Memory B cell (primary cell): Measurements from ENCODE around the gene MYOM3.
A peak's percentile ranks its signal among the peaks of the same experiment; 100 is the strongest.
"Not testable (repeated sequence)": the region's sequence is repeated elsewhere in the genome, so short reads cannot be mapped to it uniquely, and the experiment has no call there.

Experiments
- ATAC-seq: fragments of 150-1000 bp; cut with Tn5 transposase; 2 replicates; pipeline ENCODE4 v1.10.0; 2021; ENCODE audit warnings: low read depth, mild to moderate bottlenecking, moderate library complexity
- DNase-seq, 2 donors: peaks; one replicate each; pipeline ENCODE4 v3.0.0; 2022; ENCODE audit warnings: low spot score in 2 of 2
- H3K27ac Mint-ChIP-seq: one replicate; pipeline ENCODE4 v1.8.0; 2022; ENCODE audit warnings: mild to moderate bottlenecking, moderate library complexity, mixed read lengths
- H3K27me3 Mint-ChIP-seq: one replicate; pipeline ENCODE4 v1.8.0; 2022; ENCODE audit warnings: mixed read lengths
- H3K36me3 Mint-ChIP-seq: one replicate; pipeline ENCODE4 v1.8.0; 2022; ENCODE audit warnings: mild to moderate bottlenecking, mixed read lengths
- H3K4me1 Mint-ChIP-seq: one replicate; pipeline ENCODE4 v1.8.0; 2022; ENCODE audit warnings: mixed read lengths
- H3K4me3 Mint-ChIP-seq: one replicate; pipeline ENCODE4 v1.8.0; 2022; ENCODE audit warnings: mild to moderate bottlenecking, moderate library complexity, mixed read lengths
- H3K9me3 Mint-ChIP-seq: one replicate; pipeline ENCODE4 v1.8.0; 2022; ENCODE audit warnings: mixed read lengths

MYOM3 gene

DNA sequence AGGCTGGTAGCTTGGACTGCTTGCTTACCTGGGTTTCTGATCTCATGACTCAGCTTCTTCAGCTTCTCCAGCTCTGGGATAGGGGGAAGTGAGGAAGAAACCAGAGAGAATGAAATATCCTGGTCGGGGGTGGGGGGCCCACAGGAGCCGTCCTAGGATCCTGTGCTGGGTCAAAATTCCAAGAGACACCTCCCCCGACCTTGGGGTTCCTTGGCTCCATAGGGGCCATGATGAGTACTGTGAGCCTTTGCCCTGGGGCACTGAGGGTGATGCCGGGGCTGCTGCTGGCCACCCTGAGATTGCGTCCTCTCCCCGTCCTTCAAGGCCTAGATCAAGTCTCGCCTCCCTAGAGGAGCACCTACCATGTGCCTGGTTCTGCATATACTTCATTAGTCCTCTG lies 40.0 kb downstream of the MYOM3 start:
- H3K4me3 Mint-ChIP-seq: no peak overlapping the region
- ATAC-seq: no peak
- no peak overlapping the region for H3K27ac Mint-ChIP-seq
- H3K9me3 Mint-ChIP-seq: no peaks in the 10 kb centered on the region
- peaks cover 3% of the 10 kb centered on the region for H3K4me1 Mint-ChIP-seq
- no peak for DNase-seq
- H3K36me3 Mint-ChIP-seq: no peaks in the 10 kb centered on the region
- H3K27me3 Mint-ChIP-seq: peaks cover 5% of the 10 kb centered on the region

DNA sequence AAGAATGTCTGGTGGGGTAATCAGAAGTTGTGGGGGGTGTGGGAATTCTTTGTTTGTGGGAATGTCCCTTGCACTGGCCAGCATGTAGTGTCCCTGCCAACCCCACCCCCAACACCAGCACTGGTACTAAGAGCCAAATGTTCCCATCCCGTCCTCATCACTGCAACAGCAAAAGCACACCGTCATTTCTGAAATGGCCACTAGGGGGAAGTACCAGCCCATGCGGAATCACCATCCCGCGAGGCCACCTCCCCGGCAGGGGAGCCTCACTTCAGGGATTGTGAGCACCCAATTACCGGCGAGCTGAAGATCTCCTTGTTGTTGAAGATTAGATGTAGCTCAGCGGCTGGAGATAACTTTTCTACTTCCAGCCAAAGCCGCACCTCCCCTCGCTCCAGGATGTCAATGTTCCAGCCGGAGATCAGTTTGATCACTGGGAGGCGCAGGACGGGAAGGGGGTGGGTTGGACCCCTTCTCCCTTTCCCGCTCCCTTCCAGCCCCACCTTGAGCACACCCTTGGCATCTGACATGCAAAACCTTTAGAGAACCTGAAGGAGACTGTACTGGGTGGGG lies 41.0 kb downstream of the MYOM3 start:
- ATAC-seq: peak; percentile 98
- no peaks in the 10 kb centered on the region for H3K9me3 Mint-ChIP-seq
- H3K4me3 Mint-ChIP-seq: no peak overlapping the region

DNA sequence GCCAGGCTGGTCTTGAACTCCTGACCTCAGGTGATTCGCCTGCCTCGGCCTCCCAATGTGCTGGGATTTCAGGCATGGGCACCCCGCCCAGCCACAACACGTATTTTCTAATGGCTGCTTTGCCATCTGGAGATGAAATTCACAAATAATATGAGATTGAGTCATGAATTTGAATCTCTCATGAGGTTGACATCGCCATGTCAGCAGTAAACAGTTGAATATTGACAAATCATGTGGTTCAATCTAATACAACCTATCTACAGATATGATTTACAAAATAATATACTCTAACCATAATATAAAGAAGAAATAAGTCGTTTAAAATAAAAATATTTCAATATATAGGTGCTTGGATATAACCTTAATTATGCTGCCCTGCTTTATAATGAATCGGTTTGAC lies 42.1 kb downstream of the MYOM3 start:
- Mint-ChIP-seq H3K4me1 (peaks cover 3% of the 10 kb centered on the region), H3K4me3 (no peak overlapping the region), H3K27ac (no peak overlapping the region), H3K27me3 (peaks cover 5% of the 10 kb centered on the region), H3K36me3 (no peaks in the 10 kb centered on the region), H3K9me3 (no peaks in the 10 kb centered on the region)
- DNase-seq: no peak
- no peak for ATAC-seq

More for the DNA sequence above, 41.0 kb downstream of the MYOM3 start:
- peak; percentile 75 to 78 for DNase-seq
- Mint-ChIP-seq H3K27ac (no peak overlapping the region), H3K4me1 (peaks cover 3% of the 10 kb centered on the region), H3K36me3 (no peaks in the 10 kb centered on the region), H3K27me3 (peaks cover 5% of the 10 kb centered on the region)

DNA sequence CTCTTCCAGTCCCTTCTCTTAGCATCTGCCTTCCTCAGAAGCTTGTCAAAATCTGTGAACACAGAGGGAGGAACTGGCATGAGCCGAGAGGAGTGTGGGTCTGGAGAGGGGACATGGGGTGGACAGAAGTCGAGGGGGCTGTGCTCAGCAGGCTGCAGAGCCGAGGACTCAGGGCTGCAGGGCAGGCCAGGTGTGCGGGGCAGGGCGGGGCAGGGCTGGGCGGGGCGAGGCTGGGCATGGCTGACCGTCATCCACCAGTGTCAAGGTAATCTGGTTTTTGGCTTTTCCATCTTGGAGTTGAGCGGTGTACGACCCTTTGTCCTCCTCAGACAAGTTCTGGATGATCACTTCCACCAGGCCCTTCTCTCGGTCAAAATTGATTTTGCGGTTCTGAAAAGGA lies 44.0 kb downstream of the MYOM3 start:
- Mint-ChIP-seq H3K4me3 (no peak overlapping the region), H3K27me3 (peaks cover 5% of the 10 kb centered on the region), H3K27ac (no peak overlapping the region), H3K36me3 (no peaks in the 10 kb centered on the region), H3K9me3 (no peaks in the 10 kb centered on the region), H3K4me1 (peaks cover 3% of the 10 kb centered on the region)
- ATAC-seq (no peak), DNase-seq (no peak)

DNA sequence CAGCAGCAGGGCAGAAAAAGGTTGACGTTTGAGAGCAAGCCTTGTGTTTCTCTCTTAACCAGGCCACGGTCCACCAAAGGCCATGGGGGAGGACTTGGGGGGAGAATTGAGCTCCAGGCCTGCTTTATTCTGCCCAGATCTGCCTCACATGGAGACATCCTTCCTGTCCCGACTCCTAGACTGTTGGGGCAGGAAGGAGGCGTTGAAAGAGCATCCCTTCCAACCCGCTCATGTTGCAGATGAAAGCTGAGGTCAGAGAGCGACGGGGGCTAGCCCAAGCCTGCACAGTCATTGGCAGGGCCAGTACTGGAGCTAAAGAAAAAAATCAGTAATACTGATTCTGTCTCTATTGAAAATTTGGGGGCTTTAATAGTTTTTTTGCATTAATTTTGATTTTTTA lies 46.6 kb downstream of the MYOM3 start:
- peaks cover 8% of the 10 kb centered on the region for H3K27me3 Mint-ChIP-seq

DNA sequence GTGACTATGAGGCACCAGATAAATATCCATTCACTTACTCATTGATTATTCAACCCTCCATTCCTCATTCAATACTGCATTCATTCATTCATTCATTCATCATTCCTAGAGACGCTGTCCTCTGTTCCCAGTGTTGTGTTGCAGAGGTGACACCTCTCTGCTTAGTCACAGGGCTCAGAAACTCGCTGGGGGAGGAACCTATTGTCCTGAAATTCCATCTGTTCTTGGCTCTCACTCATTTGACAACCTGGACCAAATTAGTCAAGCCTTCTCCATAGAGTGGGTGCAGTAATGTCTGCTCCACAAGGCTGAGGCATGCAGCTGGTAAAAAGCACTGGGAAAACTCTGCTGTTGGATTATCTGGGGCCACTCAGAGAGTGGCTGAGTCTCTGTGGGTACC lies 49.7 kb downstream of the MYOM3 start:
- Mint-ChIP-seq H3K9me3 (peaks cover 6% of the 10 kb centered on the region), H3K4me1 (peaks cover under 1% of the 10 kb centered on the region), H3K27me3 (peaks cover 6% of the 10 kb centered on the region), H3K4me3 (no peak overlapping the region), H3K27ac (no peak overlapping the region), H3K36me3 (peaks cover 7% of the 10 kb centered on the region)
- DNase-seq: no peak
- ATAC-seq: no peak

More for the DNA sequence above, 46.6 kb downstream of the MYOM3 start:
- peaks cover 6% of the 10 kb centered on the region for H3K9me3 Mint-ChIP-seq
- peaks cover 7% of the 10 kb centered on the region for H3K36me3 Mint-ChIP-seq
- H3K4me3 Mint-ChIP-seq: no peak overlapping the region
- no peak for ATAC-seq
- no peak overlapping the region for H3K27ac Mint-ChIP-seq
- no peak for DNase-seq
- peaks cover 3% of the 10 kb centered on the region for H3K4me1 Mint-ChIP-seq

DNA sequence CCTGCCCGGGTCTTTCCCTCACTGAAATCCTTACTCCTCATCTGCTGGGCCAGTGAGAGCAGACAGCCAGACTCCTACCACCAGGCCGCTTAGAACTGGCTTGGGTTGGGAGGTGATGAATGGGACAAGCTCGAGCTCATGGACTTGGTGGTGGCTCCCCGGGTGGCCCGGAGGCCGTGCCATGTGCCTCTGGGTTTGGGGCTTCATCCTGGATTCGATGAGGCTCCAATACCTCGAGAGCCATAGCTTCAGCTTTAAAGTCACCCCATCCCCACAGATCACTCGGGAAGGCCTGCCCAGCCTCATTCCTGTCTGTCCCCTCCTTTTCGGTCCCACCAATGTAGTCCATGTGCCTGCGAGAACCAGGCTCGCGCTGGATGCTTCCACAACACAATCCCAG lies 51.5 kb downstream of the MYOM3 start:
- Mint-ChIP-seq H3K4me1 (no peaks in the 10 kb centered on the region), H3K36me3 (peaks cover 7% of the 10 kb centered on the region), H3K9me3 (peaks cover 6% of the 10 kb centered on the region), H3K27ac (no peak overlapping the region), H3K27me3 (peaks cover 6% of the 10 kb centered on the region), H3K4me3 (no peak overlapping the region)
- no peak for ATAC-seq
- no peak for DNase-seq

DNA sequence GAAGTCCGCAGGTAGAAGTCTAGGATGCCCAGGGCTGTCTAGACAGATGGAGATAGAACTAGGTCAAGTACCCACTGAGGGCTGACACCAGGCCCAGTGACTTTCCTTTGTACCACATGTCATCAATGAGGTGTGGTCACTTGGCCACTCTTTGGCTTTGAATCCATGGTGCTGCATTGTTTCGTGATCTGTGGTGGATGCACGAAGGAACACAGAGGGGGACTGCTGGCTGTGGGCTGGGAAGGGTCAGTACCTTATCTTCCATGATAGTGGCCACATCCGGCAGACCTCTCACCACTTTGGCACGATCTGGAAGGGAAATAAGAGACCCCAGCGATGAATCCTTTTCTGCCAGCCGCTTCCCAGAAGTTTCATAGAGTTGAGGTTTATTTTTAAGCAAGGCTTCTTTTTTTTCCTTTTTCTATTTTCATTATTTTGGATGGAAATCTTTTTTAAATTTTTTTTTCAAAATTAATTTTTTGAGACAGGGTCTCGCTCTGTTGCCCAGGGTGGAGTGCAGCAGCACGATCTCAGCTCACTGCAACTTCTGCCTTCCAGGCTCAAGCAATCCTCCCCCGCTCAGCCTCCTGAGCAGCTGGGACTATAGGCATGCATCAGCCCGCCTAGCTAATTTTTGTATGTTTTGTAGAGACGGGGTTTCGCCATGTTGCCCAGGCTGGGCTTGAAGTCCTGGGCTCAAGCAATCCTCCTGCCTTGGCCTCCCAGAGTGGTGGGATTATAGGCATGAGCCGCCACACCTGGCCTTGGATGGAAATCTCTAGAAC lies 53.1 kb downstream of the MYOM3 start:
- DNase-seq (no peak), ATAC-seq (no peak)
- Mint-ChIP-seq H3K36me3 (peaks cover 7% of the 10 kb centered on the region), H3K4me3 (no peak overlapping the region), H3K27ac (no peak overlapping the region), H3K27me3 (peaks cover 6% of the 10 kb centered on the region), H3K4me1 (no peaks in the 10 kb centered on the region), H3K9me3 (peaks cover 6% of the 10 kb centered on the region)

DNA sequence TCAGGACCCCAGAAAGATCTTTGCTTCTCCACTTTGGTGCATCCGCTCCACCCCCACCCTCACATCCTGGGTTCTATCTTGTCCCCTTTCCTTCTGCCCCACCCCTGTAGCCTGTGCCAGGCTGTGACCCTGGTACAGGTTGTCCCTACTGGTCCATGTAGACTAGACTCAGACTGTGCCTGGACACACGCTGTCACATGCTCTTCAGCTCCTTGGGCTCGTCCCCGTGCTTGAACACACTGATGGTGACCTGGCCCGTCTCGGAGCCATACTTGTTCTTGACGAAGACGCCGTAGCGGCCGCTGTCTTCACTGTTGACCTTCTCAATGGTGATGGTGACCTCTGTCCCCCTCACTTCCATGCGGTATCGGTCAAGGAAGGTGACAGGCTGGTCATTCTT lies 54.8 kb downstream of the MYOM3 start:
- DNase-seq: no peak
- Mint-ChIP-seq H3K36me3 (peaks cover 2% of the 10 kb centered on the region), H3K9me3 (peaks cover 2% of the 10 kb centered on the region), H3K4me3 (no peak overlapping the region), H3K27ac (no peak overlapping the region), H3K27me3 (peaks cover 5% of the 10 kb centered on the region), H3K4me1 (no peaks in the 10 kb centered on the region)
- ATAC-seq: no peak

DNA sequence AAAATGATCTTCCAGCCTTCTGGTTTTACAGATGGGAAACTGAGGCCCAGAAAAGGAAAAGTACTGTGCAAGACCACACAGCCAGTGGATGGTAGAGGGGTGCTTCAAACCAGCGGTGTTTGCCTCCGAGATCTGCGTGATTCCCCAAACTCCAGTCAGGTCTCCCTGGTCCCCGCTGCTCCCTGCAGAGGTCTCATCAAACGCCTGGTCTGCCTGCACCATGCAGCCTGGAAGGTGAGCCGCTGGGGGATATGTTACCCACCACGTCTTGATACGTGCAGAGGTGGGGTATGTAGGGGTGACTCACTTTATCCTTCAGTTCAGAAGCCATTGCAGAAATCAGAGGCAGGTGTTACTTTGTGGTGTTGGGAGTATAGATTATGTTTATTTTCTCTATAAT lies 56.3 kb downstream of the MYOM3 start:
- H3K27me3 Mint-ChIP-seq: peaks cover 1% of the 10 kb centered on the region
- no peaks in the 10 kb centered on the region for H3K4me1 Mint-ChIP-seq
- ATAC-seq (no peak), DNase-seq (no peak)
- H3K9me3 Mint-ChIP-seq: no peaks in the 10 kb centered on the region
- no peak overlapping the region for H3K4me3 Mint-ChIP-seq
- H3K27ac Mint-ChIP-seq: no peak overlapping the region
- H3K36me3 Mint-ChIP-seq: no peaks in the 10 kb centered on the region

DNA sequence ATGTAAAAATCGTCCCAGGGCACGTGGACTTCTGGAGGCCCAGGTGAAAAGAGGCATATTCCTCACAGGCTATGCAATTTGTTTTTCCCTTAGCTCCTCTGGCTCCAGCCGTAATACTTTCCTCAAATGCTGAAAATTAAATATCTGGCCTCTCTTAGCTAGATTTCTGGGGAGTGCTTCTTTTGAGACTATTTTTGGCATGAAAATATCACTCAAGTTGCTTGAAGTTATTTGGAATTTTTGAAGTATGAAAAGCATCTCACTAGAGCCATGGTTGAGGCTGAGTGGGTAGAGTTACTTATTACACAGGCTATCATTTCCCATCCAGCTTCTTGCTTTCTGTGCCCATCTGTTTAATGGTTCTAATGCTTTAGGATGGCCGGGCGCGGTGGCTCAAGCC lies 59.7 kb downstream of the MYOM3 start:
- H3K4me1 Mint-ChIP-seq: no peaks in the 10 kb centered on the region
- ATAC-seq (no peak), DNase-seq (no peak)
- no peak overlapping the region for H3K27ac Mint-ChIP-seq
- H3K4me3 Mint-ChIP-seq: no peak overlapping the region
- no peaks in the 10 kb centered on the region for H3K27me3 Mint-ChIP-seq
- no peaks in the 10 kb centered on the region for H3K36me3 Mint-ChIP-seq
- H3K9me3 Mint-ChIP-seq: no peaks in the 10 kb centered on the region

DNA sequence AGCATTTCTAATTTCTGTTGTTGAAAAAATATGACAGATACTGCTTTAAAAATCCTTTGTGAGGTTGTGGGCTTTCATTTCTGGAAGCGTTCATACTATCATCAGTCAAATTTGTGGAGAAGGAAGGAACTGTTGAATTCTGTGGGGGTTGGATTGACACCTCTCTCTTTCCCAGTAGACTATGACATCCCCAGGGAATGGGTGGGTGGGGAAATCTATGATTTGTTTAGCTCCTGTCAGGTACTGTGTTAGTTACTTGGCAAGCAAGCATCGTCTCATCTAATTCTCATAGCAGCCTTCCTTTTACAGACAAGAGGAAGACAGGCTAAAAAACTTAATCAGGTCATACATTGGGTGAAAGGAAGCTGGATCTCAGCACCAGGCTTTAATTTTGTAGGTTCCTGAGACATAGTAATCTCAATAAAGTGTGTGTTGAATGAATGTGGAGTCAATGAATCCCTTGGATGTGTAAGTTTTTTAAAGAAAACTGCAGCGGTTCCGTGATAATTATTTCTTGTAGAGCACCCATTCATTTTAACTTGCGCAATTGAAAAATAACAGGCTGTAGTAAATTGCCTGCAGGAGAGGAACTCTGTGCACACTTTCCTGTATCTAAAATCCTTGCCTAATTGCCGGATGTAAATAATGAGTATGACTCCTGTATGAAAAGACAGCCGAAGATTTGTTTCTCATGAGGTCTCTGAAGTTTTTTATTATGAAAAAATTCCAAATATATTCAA lies 60.6 kb downstream of the MYOM3 start:
- Mint-ChIP-seq H3K36me3 (no peaks in the 10 kb centered on the region), H3K4me1 (no peaks in the 10 kb centered on the region), H3K27ac (no peak overlapping the region), H3K4me3 (no peak overlapping the region), H3K9me3 (no peaks in the 10 kb centered on the region), H3K27me3 (no peaks in the 10 kb centered on the region)
- no peak for DNase-seq
- ATAC-seq: no peak

DNA sequence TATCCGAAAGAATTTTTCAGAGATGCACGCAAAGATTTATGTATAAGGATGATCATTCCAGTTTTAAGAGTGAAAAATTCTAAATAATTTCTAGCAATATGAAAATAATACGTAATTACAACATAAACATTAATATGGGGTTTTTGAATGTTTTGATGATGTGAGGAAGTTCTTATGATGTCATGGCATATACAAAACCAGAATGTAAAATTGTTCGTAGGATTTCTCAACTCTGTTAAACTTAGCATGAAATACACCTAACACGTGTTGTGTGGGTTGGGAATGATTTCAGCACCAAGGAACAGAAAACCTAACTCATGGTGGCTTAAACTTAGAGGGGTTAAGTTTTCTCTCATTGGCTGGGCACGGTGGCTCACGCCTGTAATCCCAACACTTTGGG lies 62.2 kb downstream of the MYOM3 start:
- no peaks in the 10 kb centered on the region for H3K9me3 Mint-ChIP-seq
- H3K4me1 Mint-ChIP-seq: no peaks in the 10 kb centered on the region

DNA sequence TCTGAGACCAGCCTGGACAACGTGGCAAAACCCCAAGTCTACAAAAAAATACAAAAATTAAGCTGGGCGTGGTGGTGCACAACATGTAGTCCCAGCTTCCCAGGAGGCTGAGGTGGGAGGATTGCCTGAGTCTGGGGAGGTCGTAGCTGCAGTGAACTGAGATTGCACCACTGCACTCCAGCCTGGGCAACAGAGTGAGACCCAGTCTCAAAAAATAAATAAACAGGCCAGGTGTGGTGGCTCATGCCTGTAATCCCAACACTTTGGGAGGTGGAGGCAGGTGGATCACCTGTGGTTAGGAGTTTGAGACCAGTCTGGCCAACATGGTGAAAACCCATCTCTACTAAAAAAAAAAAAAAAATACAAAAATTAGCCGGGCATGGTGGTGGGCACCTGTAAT lies 63.0 kb downstream of the MYOM3 start:
- H3K27me3 Mint-ChIP-seq, ATAC-seq, H3K9me3 Mint-ChIP-seq, H3K4me3 Mint-ChIP-seq, DNase-seq, H3K36me3 Mint-ChIP-seq, H3K27ac Mint-ChIP-seq, H3K4me1 Mint-ChIP-seq: not testable (repeated sequence)

More for the DNA sequence above, 62.2 kb downstream of the MYOM3 start:
- Mint-ChIP-seq H3K27ac (no peak overlapping the region), H3K4me3 (no peak overlapping the region), H3K27me3 (no peaks in the 10 kb centered on the region), H3K36me3 (no peaks in the 10 kb centered on the region)
- ATAC-seq: no peak
- no peak for DNase-seq
